ENCODE measurements around the gene INMT. TPM values are rescaled to one million over a fixed set of nuclear protein-coding genes. Genes with fewer than 3 reads are reported as not detected.

Gene INMT
- total RNA-seq, 2 experiments from 2014 or later = 0.32 TPM; not detected in 1

DNA sequence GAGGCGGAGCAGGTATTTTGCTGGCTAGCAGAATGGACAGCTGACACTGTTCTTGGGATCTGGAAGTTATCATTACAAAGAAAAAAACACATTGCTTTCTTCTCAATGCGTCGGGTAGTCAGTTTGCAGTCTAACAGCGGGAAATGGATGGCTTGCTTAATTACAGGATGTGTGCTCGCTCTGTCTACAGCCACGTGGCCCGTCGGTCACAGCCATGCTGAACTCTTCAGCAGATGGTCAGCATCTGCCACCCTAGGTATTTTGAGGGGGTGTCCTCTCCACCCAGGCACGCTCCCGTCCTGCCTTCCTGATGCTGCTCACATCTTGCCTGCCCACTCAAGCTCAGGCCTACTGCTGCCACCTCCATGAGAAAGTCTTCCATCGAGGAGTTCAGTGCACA lies 20.4 kb upstream of the INMT start:
- Histone ChIP-seq H3K36me3 (ENCODE audit: insufficient read depth, low read length) (no peaks in the 10 kb centered on the region), H3K27ac (ENCODE audit: low read depth, low read length, poor library complexity, severe bottlenecking) (no peak overlapping the region), H3K79me2 (ENCODE audit: insufficient read depth, low read depth, low read length) (no peaks in the 10 kb centered on the region), H3K4me1 (ENCODE audit: insufficient read depth, low read length, poor library complexity, severe bottlenecking) (peaks cover 22% of the 10 kb centered on the region), H3K4me2 (ENCODE audit: low read length) (no peak overlapping the region), H3K4me3 (ENCODE audit: low read depth, low read length, poor library complexity, severe bottlenecking) (no peak overlapping the region), H3K9me2 (ENCODE audit: insufficient read depth, low read length) (no peaks in the 10 kb centered on the region), H2AFZ (ENCODE audit: low read length) (no peak overlapping the region), H3K9me3 (ENCODE audit: low read length) (no peaks in the 10 kb centered on the region), H4K20me1 (ENCODE audit: insufficient read depth, low read length) (no peaks in the 10 kb centered on the region)
- POLR2A ChIA-PET = no interaction called here
- no peak for TF ChIP-seq EZH2phosphoT487 (IDR thresholded peaks at IDR 0.05; ENCODE audit: borderline replicate concordance, low read depth, low read length)
- TF ChIP-seq, protein P1, sequence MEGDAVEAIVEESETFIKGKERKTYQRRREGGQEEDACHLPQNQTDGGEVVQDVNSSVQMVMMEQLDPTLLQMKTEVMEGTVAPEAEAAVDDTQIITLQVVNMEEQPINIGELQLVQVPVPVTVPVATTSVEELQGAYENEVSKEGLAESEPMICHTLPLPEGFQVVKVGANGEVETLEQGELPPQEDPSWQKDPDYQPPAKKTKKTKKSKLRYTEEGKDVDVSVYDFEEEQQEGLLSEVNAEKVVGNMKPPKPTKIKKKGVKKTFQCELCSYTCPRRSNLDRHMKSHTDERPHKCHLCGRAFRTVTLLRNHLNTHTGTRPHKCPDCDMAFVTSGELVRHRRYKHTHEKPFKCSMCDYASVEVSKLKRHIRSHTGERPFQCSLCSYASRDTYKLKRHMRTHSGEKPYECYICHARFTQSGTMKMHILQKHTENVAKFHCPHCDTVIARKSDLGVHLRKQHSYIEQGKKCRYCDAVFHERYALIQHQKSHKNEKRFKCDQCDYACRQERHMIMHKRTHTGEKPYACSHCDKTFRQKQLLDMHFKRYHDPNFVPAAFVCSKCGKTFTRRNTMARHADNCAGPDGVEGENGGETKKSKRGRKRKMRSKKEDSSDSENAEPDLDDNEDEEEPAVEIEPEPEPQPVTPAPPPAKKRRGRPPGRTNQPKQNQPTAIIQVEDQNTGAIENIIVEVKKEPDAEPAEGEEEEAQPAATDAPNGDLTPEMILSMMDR (conservative IDR thresholded peaks at IDR 0.05; ENCODE audit: low read length) = no peak
- CTCF ChIA-PET (ENCODE audit: unreplicated experiment) = no interaction called here
- intact Hi-C loops (cut with micrococcal nuclease; ENCODE audit: unreplicated experiment) = no loop called here
- no TSS peak for BruUV-seq (replicated peaks)
- no peak for DNase-seq (ENCODE audit: low spot score)

DNA sequence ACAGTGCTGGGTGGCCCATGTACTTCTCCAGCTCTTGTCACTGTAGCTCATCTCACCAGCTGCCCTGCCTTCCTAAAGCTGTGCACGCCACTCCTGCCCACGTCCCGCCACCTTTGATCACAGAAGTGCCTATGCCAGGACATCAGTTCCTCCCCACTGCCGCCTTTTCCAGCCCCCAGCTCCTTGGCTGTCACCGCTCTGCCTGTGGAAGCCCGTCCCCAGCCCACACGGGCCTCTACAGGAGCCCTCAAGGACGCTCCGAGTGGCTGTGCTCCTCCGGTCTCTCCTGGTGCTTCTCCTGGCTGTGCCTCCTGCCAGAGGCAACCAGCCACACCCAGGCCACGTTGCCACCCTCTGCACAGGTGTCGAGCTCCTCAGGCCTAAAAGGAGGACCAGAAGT lies 19.3 kb upstream of the INMT start:
- Histone ChIP-seq H2AFZ (ENCODE audit: low read length) (no peak overlapping the region), H4K20me1 (ENCODE audit: insufficient read depth, low read length) (no peaks in the 10 kb centered on the region), H3K27ac (ENCODE audit: low read depth, low read length, poor library complexity, severe bottlenecking) (no peak overlapping the region), H3K4me3 (ENCODE audit: low read depth, low read length, poor library complexity, severe bottlenecking) (no peak overlapping the region), H3K4me1 (ENCODE audit: insufficient read depth, low read length, poor library complexity, severe bottlenecking) (peaks cover 12% of the 10 kb centered on the region), H3K9me2 (ENCODE audit: insufficient read depth, low read length) (no peaks in the 10 kb centered on the region), H3K79me2 (ENCODE audit: insufficient read depth, low read depth, low read length) (no peaks in the 10 kb centered on the region), H3K36me3 (ENCODE audit: insufficient read depth, low read length) (no peaks in the 10 kb centered on the region), H3K4me2 (ENCODE audit: low read length) (no peak overlapping the region), H3K9me3 (ENCODE audit: low read length) (no peaks in the 10 kb centered on the region)
- CTCF ChIA-PET (ENCODE audit: unreplicated experiment) = no interaction called here
- TF ChIP-seq, protein P1 (conservative IDR thresholded peaks at IDR 0.05; ENCODE audit: low read length) = no peak
- TF ChIP-seq EZH2phosphoT487 (IDR thresholded peaks at IDR 0.05; ENCODE audit: borderline replicate concordance, low read depth, low read length) = no peak
- POLR2A ChIA-PET = interaction anchor here (0.6 kb wide), 1 partner anchor 47 kb away, joined by 3 read pairs; no protein-coding TSS in a partner anchor
- no peak for DNase-seq (ENCODE audit: low spot score)
- BruUV-seq (replicated peaks) = no TSS peak
- intact Hi-C loops (cut with micrococcal nuclease; ENCODE audit: unreplicated experiment) = no loop called here

GRCh38 chr7:30733216-30733615 lies 18.7 kb upstream of the INMT start:
- intact Hi-C loops (cut with micrococcal nuclease; ENCODE audit: unreplicated experiment) = no loop called here
- no peak for DNase-seq (ENCODE audit: low spot score)
- ChIA-PET POLR2A (no interaction called here), CTCF (ENCODE audit: unreplicated experiment) (no interaction called here)
- no peaks in the 10 kb centered on the region for H3K36me3 ChIP-seq (ENCODE audit: insufficient read depth, low read length)
- peaks cover 6% of the 10 kb centered on the region for H3K4me1 ChIP-seq (ENCODE audit: insufficient read depth, low read length, poor library complexity, severe bottlenecking)
- H3K9me3 ChIP-seq (ENCODE audit: low read length) = no peaks in the 10 kb centered on the region
- H3K4me3 ChIP-seq (ENCODE audit: low read depth, low read length, poor library complexity, severe bottlenecking) = no peak overlapping the region
- no peak overlapping the region for H2AFZ ChIP-seq (ENCODE audit: low read length)
- no peak overlapping the region for H3K4me2 ChIP-seq (ENCODE audit: low read length)
- no peaks in the 10 kb centered on the region for H3K9me2 ChIP-seq (ENCODE audit: insufficient read depth, low read length)
- TF ChIP-seq, protein P1 (conservative IDR thresholded peaks at IDR 0.05; ENCODE audit: low read length) = no peak
- TF ChIP-seq EZH2phosphoT487 (IDR thresholded peaks at IDR 0.05; ENCODE audit: borderline replicate concordance, low read depth, low read length) = no peak
- H3K27ac ChIP-seq (ENCODE audit: low read depth, low read length, poor library complexity, severe bottlenecking) = no peak overlapping the region
- H4K20me1 ChIP-seq (ENCODE audit: insufficient read depth, low read length) = no peaks in the 10 kb centered on the region
- H3K79me2 ChIP-seq (ENCODE audit: insufficient read depth, low read depth, low read length) = no peaks in the 10 kb centered on the region
- no TSS peak for BruUV-seq (replicated peaks)
